HepG2 (cell line): Measurements from ENCODE around the gene CNGA3.

ENCODE experiments used
- POLR2AphosphoS5 ChIP-seq: IDR thresholded peaks from 2 replicates; pipeline ENCODE4 v1.6.1; 2012; ENCODE audit warnings: low read depth, low read length
- RFX5 ChIP-seq: IDR thresholded peaks from 2 replicates; pipeline ENCODE4 v1.6.1; 2011; ENCODE audit warnings: low read depth, low read length, improper control_type of control experiment
- TF ChIP-seq, protein P1 (sequence below): sonication (generic); formaldehyde crosslinking; IDR thresholded peaks from 2 replicates; pipeline ENCODE4 v1.5.0; 2020; ENCODE audit warnings: mild to moderate bottlenecking, missing genetic modification reagents, moderate library complexity

DNA sequence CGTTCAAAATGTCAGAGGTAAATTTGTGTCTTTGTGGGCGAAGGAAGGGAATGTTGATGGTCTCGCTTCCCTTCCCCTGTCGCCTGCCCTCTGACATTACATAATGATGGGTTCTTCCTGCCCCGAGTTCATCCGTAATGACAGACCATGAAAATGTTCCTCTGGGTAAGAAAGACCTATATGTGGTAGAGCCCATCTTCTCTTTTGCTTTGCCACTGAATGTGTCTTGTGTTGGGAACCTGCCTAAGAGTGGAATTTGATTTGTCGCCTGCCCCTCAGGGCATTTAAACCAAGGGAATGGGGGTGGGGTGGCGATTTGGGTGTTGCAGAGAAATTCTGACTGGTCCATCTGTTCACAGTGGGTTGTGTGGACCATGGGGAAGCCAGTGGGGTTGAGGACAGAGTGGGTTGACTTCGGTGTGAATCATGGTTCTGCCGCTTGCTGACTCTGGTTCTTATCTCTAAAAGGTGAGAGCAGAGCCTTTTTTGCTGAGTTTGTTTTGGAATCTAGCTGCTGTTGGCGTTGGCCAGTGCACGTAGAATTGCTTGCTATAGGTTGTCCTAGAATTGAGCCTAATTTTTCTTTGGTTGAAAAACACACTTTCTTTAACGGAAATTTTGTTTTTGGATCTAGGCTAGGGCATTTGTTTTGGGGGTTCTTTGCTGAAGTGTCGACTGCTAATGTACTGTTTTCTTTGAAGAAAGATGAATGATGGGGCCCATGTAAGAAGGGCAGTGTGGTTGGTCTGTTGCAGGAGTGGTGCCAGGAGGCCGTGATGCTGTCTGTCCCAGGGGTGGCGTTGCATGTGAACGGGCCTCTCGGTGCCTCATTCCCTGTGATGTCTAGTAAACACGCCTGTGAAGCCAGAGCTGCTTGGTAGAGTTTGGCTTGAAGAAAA is 99.7 kb downstream of the CNGA3 start:
- no peak for TF ChIP-seq RFX5
- TF ChIP-seq, protein P1, sequence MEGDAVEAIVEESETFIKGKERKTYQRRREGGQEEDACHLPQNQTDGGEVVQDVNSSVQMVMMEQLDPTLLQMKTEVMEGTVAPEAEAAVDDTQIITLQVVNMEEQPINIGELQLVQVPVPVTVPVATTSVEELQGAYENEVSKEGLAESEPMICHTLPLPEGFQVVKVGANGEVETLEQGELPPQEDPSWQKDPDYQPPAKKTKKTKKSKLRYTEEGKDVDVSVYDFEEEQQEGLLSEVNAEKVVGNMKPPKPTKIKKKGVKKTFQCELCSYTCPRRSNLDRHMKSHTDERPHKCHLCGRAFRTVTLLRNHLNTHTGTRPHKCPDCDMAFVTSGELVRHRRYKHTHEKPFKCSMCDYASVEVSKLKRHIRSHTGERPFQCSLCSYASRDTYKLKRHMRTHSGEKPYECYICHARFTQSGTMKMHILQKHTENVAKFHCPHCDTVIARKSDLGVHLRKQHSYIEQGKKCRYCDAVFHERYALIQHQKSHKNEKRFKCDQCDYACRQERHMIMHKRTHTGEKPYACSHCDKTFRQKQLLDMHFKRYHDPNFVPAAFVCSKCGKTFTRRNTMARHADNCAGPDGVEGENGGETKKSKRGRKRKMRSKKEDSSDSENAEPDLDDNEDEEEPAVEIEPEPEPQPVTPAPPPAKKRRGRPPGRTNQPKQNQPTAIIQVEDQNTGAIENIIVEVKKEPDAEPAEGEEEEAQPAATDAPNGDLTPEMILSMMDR (CRISPR knock-in tag) = peak; percentile 36
- TF ChIP-seq POLR2AphosphoS5 = no peak
